GM08714 (cell line): ENCODE data around the gene SLC25A6.
"Not testable (repeated sequence)": the region's sequence is repeated elsewhere in the genome, so short reads cannot be mapped to it uniquely, and the experiment has no call there.

Source experiments
- H3K4me3 ChIP-seq: fragments of 200-500 bp; sonication (Bioruptor generic); 2 replicates; pipeline ENCODE4 v1.5.1; 2014; ENCODE audit warnings: mild to moderate bottlenecking, low read length, inconsistent platforms
- ZNF274 ChIP-seq: IDR thresholded peaks from 2 replicates; pipeline ENCODE4 v1.6.1; 2012; ENCODE audit warnings: mild to moderate bottlenecking, low read depth, low read length

SLC25A6 gene

GRCh38 chrX:1389181-1389992 is 2.5 kb downstream of the SLC25A6 start:
- no peak overlapping the region for H3K4me3 ChIP-seq
- TF ChIP-seq ZNF274: no peak

DNA sequence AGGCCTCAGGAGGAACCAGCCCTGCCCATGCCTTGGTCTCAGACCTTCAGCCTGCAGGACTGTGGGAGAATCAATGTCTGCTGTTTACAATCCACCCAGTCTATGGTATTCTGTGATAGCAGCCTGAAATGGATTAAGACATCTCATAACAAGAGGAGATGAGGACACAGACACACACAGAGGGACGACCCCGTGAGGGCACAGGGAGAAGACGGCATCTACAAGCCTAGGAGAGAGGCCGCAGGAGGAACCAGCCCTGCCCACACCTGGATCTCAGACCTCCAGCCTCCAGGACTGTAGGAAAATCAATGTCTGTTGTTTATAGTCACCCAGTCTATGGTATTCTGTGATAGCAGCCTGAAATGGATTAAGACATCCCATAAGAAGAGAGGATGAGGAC is 3.3 kb downstream of the SLC25A6 start:
- H3K4me3 ChIP-seq: no peak overlapping the region
- no peak for TF ChIP-seq ZNF274

GRCh38 chrX:1387141-1387776 is 4.7 kb downstream of the SLC25A6 start:
- H3K4me3 ChIP-seq: no peak overlapping the region
- no peak for TF ChIP-seq ZNF274

DNA sequence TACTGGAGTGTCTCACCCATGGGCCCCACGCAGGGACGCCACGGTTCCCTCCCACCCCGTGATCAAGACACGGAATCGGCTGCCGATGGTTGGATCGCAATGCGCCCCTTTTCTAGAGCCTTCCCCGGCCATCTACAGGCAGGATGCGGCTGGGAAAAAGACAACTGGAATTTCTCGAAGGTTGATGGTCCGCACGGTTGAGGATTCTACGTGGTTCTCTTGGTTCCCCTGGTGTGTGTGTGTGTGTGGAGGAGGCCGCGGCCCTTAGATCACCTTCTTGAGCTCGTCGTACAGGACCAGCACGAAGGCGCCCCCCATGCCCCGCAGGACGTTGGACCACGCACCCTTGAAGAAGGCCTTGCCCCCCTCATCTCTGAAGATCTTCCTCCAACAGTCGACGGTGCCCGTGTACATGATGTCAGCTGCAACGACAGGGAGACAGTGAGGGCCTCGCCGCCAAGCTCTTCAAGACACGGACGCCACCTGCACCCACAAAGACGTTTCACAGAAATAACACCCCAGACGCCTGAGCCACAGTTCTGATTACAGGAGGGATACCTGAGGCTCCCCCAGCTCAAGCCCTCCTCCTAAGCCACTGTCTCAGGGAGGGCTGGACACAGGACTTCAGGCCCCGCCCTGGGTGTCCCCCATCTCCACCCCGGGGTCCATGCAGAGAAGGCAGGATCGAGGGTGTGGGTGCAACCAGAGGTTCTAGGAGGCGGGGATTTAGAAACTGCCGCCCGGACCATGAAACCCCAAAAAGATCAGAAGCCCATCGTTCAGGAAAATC is 5.4 kb downstream of the SLC25A6 start:
- TF ChIP-seq ZNF274: no peak
- no peak overlapping the region for H3K4me3 ChIP-seq

GRCh38 chrX:1385253-1386223 is 6.4 kb downstream of the SLC25A6 start:
- H3K4me3 ChIP-seq: no peak overlapping the region
- no peak for TF ChIP-seq ZNF274

GRCh38 chrX:1384658-1385252 is 7.2 kb downstream of the SLC25A6 start:
- no peak overlapping the region for H3K4me3 ChIP-seq
- no peak for TF ChIP-seq ZNF274

DNA sequence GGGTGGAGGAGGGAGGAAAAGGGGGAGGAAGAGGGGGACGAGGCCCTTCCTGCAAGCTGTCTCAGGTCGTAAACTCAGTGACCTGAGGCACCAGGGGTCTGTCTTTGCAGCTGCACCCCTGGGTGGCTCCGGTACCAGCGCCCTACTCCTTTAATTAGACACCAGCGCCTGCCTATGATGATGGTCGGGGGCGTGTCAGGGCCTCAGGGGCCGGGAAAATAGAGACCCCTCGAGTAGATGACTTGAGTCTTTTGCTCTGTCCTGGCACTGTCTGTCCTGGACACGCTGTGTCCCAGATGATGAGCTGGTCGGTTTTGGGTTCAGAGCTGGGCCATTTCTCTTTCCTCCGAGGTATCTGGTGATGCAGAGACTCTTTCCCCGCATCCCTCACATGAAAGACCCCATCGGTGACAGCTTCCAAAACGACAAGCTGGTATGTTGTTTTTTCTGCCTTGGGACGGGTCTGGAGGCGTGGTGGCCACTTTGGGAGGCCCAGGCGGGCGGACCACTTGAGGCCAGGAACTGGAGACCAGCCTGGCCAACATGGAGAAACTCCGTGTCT is 11.2 kb downstream of the SLC25A6 start:
- TF ChIP-seq ZNF274: no peak
- no peak overlapping the region for H3K4me3 ChIP-seq

- TF ChIP-seq ZNF274: no peak
- no peak overlapping the region for H3K4me3 ChIP-seq
Measured at GRCh38 chrX:1378306-1378759, 13.6 kb downstream of the SLC25A6 start.

DNA sequence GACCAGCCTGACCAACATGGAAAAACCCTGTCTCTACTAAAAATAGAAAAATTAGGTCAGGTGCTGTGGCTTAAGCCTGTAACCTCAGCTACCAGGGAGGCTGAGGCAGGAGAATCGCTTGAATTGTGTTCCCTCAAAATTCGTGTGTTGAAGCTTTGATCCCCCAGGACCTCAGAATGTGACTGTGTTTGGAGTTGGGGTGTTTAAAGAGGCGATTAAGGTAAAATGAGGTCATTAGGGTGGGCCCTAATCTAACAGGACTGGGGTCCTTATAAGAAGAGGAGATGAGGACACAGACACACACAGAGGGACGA is 23.6 kb downstream of the SLC25A6 start:
- no peak overlapping the region for H3K4me3 ChIP-seq
- TF ChIP-seq ZNF274: no peak

DNA sequence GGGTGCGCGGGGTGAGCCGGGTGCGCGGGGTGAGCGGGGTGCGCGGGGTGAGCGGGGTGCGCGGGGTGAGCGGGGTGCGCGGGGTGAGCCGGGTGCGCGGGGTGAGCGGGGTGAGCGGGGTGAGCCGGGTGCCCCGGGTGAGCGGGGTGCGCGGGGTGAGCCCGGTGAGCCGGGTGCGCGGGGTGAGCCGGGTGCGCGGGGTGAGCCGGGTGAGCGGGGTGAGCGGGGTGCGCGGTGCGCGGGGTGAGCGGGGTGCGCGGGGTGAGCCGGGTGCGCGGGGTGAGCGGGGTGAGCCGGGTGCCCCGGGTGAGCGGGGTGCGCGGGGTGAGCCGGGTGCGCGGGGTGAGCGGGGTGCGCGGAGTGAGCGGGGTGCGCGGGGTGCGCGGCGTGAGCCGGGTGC is 25.6 kb downstream of the SLC25A6 start:
- not testable (repeated sequence) for H3K4me3 ChIP-seq

DNA sequence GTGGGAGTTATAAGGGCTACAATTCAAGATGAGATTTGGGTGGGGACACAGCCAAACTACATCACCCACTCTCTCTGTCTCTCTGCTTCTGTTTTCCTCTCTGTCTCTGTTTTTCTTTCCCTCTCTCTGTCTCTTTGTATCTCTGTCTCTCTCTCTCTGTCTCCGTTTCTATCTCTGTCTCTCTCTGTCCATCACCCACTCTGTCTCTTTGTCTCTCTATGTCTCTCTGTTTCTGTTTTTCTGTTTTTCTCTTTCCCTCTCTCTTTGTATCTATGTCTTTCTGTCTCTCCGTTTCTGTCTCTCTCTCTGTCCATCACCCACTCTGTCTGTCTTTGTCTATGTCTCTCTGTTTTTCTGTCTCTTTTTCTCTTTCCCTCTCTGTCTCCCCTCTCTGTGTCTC is 30.0 kb downstream of the SLC25A6 start:
- no peak overlapping the region for H3K4me3 ChIP-seq
- no peak for TF ChIP-seq ZNF274

GRCh38 chrX:1361275-1361674 is 30.6 kb downstream of the SLC25A6 start:
- TF ChIP-seq ZNF274: no peak

DNA sequence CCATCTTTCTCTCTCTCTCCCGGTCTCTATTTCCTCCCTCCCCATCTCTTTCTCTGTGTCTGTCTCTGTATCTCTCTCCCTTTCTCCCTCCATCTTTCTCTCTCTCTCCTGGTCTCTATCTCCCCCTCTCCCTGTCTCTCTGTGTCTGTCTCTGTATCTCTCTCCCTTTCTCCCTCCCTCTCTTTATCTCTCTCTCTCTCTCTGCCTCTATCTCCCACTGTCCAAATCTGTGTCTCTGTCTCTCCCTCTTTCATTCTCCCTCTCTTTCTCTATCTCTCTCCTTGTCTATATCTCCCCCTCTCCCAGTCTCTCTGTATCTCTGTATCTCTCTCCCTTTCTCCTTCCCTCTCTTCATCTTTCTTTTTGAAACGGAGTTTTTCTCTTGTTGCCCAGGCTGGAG is 31.7 kb downstream of the SLC25A6 start:
- no peak overlapping the region for H3K4me3 ChIP-seq
- no peak for TF ChIP-seq ZNF274

More at GRCh38 chrX:1361275-1361674, 30.6 kb downstream of the SLC25A6 start:
- no peak overlapping the region for H3K4me3 ChIP-seq

DNA sequence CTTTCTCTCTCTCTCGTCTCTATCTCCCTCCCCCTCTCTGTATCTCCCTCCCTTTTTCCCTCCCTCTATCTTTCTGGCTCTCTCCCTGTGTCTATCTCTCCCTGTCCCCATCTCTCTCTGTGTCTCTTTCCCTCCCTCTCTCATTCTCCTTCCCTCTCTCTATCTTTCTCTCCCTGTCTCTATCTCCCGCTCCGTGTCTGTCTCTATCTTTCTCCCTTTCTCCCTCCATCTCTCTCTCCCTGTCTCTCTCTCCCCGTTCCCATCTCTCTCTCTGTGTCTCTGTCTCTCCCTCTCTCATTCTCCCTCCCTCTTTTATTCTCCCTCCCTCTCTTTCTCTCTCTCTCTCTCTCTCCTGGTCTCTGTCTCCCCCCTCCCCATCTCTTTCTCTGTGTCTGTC is 32.4 kb downstream of the SLC25A6 start:
- no peak for TF ChIP-seq ZNF274
- no peak overlapping the region for H3K4me3 ChIP-seq
